ENCODE results near the gene SLC5A5. TPM values are rescaled to one million over a fixed set of nuclear protein-coding genes. Genes with fewer than 3 reads are reported as not detected.
"Not testable (repeated sequence)": the region's sequence is repeated elsewhere in the genome, so short reads cannot be mapped to it uniquely, and the experiment has no call there.

The SLC5A5 gene
- total RNA-seq, 1 donor from 2014 or later = not detected

- not testable (repeated sequence) for DNase-seq (ENCODE audit: low read depth)
Observed at GRCh38 chr19:17919122-17919521, 47.4 kb downstream of the SLC5A5 start.

DNA sequence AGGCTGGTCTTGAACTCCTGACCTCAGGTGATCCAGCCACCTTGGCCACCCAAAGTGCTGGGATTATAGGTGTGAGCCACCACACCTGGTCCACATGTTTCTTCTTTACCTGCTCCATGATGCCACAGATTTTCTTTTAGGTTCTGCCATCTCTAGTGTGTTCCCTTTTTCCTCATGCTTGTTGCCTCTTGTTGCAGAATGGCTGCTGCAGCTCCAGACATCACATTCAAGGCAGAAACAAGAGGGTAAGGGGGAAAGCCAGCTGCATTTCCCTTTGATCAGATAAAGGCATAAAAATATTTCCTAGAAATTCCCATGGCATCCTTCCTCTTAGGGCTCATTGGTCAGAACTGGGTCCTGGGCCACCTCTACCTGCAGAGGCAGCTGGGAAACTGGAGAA lies 48.8 kb downstream of the SLC5A5 start:
- no peak for DNase-seq (ENCODE audit: low read depth)

- DNase-seq (ENCODE audit: low read depth) = no peak
Observed at GRCh38 chr19:17922138-17922537, 50.4 kb downstream of the SLC5A5 start.

DNA sequence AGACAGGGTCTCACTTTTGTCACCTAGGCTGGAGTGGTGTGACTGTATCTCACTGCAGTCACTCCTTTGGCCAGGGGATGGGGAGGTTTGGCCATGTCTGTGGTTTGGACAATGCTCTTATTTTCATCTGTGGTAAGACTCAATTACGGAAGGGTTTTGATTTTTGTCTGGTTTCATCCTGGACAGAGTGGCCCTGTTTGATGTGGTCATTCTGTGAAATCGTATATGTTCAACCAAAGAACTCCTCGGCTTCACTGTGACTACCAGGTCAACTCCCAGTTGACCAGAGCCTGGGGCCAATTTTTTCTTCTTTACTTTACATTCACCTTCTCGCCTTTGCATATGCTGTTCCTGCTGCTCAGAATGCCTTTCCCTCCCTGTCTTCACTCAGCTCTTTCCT lies 54.3 kb downstream of the SLC5A5 start:
- DNase-seq (ENCODE audit: low read depth) = no peak

GRCh38 chr19:17929056-17929455 lies 57.3 kb downstream of the SLC5A5 start:
- DNase-seq (ENCODE audit: low read depth) = no peak

DNA sequence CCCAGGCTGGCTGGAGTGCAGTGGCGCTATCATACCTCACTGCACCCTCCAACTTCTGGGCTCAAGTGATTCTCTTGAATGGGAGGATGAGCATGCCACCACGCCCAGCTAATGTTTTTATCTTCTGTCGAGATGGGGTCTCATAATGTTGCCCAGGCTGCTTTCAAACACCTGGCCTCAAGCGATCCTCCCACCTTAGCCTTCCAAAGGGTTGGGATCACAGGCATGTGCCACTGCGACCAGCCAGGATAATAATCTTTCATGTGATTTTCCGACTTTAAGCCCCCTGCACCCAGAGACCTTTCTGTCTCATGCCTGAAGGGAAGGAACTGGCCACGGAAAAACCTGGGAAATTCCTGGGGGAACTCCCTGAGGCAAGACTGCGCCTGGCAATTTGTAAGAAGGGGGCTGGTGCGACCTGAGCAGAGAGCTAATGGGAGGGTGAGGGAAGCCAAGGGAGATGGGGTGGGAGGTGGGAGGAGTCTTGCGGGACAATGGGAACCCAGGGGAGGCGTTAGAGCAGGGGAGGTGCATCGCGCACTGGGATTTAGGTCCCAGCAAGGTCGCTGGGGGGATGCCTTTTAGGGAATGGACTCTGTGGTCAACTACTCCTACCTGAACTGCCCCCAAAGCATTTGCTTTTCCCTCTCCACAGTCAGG lies 59.9 kb downstream of the SLC5A5 start:
- DNase-seq (ENCODE audit: low read depth) = peak; percentile 43

DNA sequence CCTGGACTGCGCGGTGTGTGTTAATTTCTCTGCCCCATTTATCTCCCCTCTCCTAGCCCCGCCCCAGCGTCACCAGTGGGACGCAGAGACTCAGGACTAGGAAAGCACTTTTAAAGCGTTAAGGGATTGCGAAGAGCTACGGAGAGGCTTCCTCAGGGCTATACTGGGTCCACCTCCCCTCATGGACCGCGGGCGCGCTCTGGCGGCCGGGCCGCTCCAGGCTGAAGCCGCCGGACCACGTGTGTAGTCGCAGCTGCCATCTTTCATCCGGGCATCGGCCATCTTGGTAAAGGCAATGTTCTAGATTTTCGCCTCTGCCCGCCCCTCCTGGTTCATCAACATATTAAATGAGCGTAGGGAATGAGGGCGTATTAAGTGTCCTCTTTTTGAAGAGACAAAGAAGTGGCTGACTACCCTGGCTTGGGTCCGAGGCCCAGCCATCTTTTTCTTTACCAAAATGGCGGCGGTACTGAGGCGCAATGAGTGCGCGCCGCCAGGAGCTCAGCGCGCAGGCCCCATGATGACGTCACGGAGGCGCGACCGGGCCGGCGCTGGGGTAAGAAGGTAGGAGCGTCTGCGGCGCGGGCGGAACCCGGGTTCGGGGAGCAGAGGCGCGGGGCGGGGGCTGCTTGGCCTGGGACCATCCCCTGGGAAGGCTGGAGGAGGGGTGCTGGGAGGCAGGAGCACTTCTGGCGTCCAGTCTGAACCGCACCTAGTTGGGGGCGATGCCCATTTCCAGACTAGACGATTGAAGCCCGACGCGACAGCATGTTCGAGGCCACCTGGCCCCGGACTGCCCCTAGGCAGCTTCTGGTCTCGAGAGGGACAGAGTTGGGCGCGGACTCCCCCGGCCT lies 61.0 kb downstream of the SLC5A5 start, which contains the start of gene CCDC124:
Gene CCDC124, plus strand, starts transcription at position 531 of the 854 bp plus-strand sequence. CDS start 3,406 bp downstream, outside the sequence.
- DNase-seq (ENCODE audit: low read depth) = peak; percentile 77

GRCh38 chr19:17933414-17934129 lies 61.8 kb downstream of the SLC5A5 start:
- peak; percentile 75 for DNase-seq (ENCODE audit: low read depth)

DNA sequence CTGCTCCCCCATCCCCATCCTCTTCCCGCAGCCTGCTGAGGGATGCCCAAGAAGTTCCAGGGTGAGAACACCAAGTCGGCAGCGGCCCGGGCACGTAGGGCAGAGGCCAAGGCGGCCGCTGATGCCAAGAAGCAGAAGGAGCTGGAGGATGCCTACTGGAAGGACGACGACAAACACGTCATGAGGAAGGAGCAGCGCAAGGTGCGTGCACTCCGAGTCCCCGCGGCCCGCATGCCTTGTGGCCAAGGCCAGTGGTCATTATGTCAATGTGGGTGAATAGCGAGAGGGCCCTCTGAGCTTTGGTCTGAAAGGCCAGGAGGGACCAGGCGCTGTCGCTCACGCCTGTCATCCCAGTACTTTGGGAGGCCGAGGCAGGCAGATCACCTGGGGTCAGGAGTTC lies 64.6 kb downstream of the SLC5A5 start:
- no peak for DNase-seq (ENCODE audit: low read depth)

DNA sequence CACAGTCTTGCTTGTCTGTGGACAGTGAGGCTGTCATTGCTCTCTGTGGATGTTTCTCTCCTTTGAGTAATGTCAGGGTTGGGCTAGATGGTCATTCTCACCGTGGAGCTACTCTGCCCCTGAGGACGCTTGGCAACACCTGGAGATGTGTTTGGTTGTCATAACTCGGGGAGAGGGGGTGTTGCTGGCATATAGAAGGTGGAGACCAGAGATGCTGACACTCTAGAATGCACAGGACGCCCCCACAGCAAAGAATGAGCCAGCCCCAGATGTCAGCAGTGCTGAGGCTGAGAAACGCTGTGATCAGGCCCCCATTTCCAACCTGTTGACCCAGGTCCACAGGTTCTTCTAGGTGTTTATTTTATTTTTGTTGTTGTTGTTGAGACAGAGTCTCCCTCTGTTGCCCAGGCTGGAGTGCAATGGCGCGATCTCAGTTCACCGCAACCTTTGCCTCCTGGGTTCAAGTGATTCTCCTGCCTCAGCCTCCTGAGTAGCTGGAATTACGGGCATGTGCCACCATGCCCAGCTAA lies 65.7 kb downstream of the SLC5A5 start:
- DNase-seq (ENCODE audit: low read depth) = no peak

- peak; percentile 85 for DNase-seq (ENCODE audit: low read depth)
Observed at GRCh38 chr19:17938092-17938845, 66.5 kb downstream of the SLC5A5 start.

- no peak for DNase-seq (ENCODE audit: low read depth)
Observed at GRCh38 chr19:17942181-17942580, 70.4 kb downstream of the SLC5A5 start.

GRCh38 chr19:17942582-17943273 lies 71.0 kb downstream of the SLC5A5 start:
- no peak for DNase-seq (ENCODE audit: low read depth)

GRCh38 chr19:17943274-17944221 lies 71.8 kb downstream of the SLC5A5 start:
- no peak for DNase-seq (ENCODE audit: low read depth)

DNA sequence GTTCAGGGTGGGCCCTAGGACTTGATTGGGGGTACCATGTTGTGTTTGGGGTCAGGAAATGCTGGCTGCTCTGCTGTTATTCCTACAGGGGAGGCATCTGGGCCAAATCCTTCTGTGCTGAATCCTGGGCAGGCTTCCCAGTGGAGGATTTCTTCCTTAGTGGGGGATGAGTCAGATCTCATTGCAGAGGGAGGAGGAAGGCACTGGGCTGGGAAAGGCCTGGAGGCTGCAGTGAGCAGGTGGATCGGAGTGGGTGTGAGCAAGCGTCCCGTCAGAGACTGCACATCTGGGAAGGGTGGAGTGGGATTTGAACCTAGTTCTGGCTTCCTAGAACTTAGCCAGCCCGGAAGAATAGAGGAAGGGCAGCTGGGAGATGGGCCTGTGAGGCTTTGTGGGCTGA lies 72.6 kb downstream of the SLC5A5 start:
- peak; percentile 49 for DNase-seq (ENCODE audit: low read depth)

All from renal cortical epithelial cell (primary cell).